OCI-LY3 (cell line): Measurements from ENCODE around the gene SYNRG.

ENCODE experiments used
- H2AFZ ChIP-seq: fragments of 200-600, 300-600 bp; shearing (Covaris generic); 2 replicates; pipeline ENCODE4 v1.6.0; 2014; ENCODE audit warnings: antibody characterized with exemption, low read depth, low read length
- H3K27ac ChIP-seq: fragments of 200-600, 300-600 bp; sonication (generic); 2 replicates; pipeline ENCODE4 v1.5.1; 2014; ENCODE audit warnings: mild to moderate bottlenecking, low read length, moderate library complexity, mixed read lengths
- H3K27me3 ChIP-seq: fragments of 200-600, 300-600 bp; sonication (generic); 2 replicates; pipeline ENCODE4 v1.6.1; 2014; ENCODE audit warnings: low read depth, low read length, mixed read lengths
- H3K36me3 ChIP-seq: fragments of 200-600, 300-600 bp; sonication (generic); replicated peaks from 2 replicates; pipeline ENCODE3; 2014; ENCODE audit warnings: low read depth, low read length, mixed read lengths
- H3K4me1 ChIP-seq: fragments of 300-600, 200-600 bp; sonication (generic); 2 replicates; pipeline ENCODE4 v1.6.1; 2014; ENCODE audit warnings: low read length, mixed read lengths
- H3K4me2 ChIP-seq: fragments of 200-600, 300-600 bp; sonication (generic); 2 replicates; pipeline ENCODE4 v1.6.1; 2014; ENCODE audit warnings: low read length, mixed read lengths
- H3K4me3 ChIP-seq: fragments of 300-600, 200-600 bp; sonication (generic); 2 replicates; pipeline ENCODE4 v1.5.1; 2014; ENCODE audit warnings: antibody characterized with exemption, mild to moderate bottlenecking, low read length, moderate library complexity
- H3K79me2 ChIP-seq: fragments of 300-600, 200-600 bp; shearing (Covaris generic); 2 replicates; pipeline ENCODE4 v1.6.1; 2014; ENCODE audit warnings: mild to moderate bottlenecking, low read length, mixed read lengths
- H3K9ac ChIP-seq: fragments of 300-600, 200-600 bp; shearing (Covaris generic); 2 replicates; pipeline ENCODE4 v1.6.0; 2014; ENCODE audit warnings: mild to moderate bottlenecking, low read length, moderate library complexity
- H3K9me3 ChIP-seq: fragments of 200-600, 300-600 bp; shearing (Covaris generic); 2 replicates; pipeline ENCODE4 v1.6.1; 2014; ENCODE audit warnings: low read length, mixed read lengths; ENCODE audit not compliant: insufficient read depth
- H4K20me1 ChIP-seq: fragments of 200-600, 300-600 bp; sonication (generic); 2 replicates; pipeline ENCODE4 v1.6.1; 2016; ENCODE audit warnings: low read length, mixed read lengths; ENCODE audit not compliant: insufficient read depth
- CTCF ChIP-seq: fragments of 200-600, 300-600 bp; sonication (generic); IDR thresholded peaks from 2 replicates; pipeline ENCODE4 v1.5.1; 2014; ENCODE audit warnings: antibody characterized with exemption, low read length, low read depth
- EZH2phosphoT487 ChIP-seq: fragments of 200-600 bp; shearing (Covaris generic); IDR thresholded peaks from 2 replicates; pipeline ENCODE4 v1.6.1; 2018; ENCODE audit warnings: antibody characterized with exemption, mixed run types, low read depth

SYNRG gene

DNA sequence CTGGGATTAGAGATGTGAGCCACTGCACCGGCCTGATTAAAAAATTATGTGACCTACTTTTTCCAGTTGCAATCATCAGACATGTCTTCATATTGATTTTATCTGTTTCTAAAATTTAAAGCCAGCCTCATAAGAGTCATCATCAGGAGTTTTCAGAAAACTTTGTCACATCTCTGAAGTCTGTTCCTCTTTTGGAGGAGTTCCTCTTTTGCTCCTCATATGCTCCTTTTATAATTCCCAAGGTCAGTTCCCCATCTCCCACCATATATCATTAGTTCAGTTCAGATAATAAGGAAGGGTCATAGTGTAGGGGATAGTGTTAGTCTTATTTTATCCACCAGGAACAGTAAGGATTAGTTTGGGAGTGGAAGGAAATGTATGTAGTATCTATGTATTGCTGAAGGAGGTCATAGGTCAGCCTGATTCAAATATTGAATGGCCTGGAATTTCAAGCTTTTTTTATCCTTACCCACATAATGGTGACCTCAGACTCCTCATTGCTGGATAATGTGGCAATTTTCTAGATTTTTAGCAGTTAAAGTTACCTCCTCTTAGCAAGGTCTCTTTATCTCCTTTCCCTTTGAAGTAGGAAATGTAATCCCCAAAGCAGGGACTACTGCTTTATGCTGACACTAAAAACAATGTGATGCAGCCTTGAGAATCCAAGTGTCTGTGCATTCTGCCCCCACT is 133.3 kb downstream of the SYNRG start:
- Histone ChIP-seq H3K9me3 (no peaks in the 10 kb centered on the region), H2AFZ (no peak overlapping the region), H3K4me2 (no peak overlapping the region), H3K4me1 (no peaks in the 10 kb centered on the region), H3K27me3 (no peaks in the 10 kb centered on the region), H3K36me3 (peaks cover 44% of the 10 kb centered on the region), H3K79me2 (no peaks in the 10 kb centered on the region), H3K9ac (no peak overlapping the region), H3K27ac (no peak overlapping the region), H4K20me1 (no peaks in the 10 kb centered on the region), H3K4me3 (no peak overlapping the region)
- no peak for TF ChIP-seq CTCF
- TF ChIP-seq EZH2phosphoT487 = no peak

GRCh38 chr17:37470181-37470580 is 139.0 kb downstream of the SYNRG start:
- no peak overlapping the region for H3K4me2 ChIP-seq
- H3K9ac ChIP-seq = no peak overlapping the region
- no peak overlapping the region for H2AFZ ChIP-seq
- no peaks in the 10 kb centered on the region for H3K4me1 ChIP-seq
- H3K79me2 ChIP-seq = no peaks in the 10 kb centered on the region
- no peak overlapping the region for H3K4me3 ChIP-seq
- no peak overlapping the region for H3K27ac ChIP-seq
- no peaks in the 10 kb centered on the region for H3K9me3 ChIP-seq
- TF ChIP-seq CTCF = no peak
- TF ChIP-seq EZH2phosphoT487 = no peak
- peaks cover 47% of the 10 kb centered on the region for H3K36me3 ChIP-seq
- no peaks in the 10 kb centered on the region for H3K27me3 ChIP-seq
- H4K20me1 ChIP-seq = no peaks in the 10 kb centered on the region

DNA sequence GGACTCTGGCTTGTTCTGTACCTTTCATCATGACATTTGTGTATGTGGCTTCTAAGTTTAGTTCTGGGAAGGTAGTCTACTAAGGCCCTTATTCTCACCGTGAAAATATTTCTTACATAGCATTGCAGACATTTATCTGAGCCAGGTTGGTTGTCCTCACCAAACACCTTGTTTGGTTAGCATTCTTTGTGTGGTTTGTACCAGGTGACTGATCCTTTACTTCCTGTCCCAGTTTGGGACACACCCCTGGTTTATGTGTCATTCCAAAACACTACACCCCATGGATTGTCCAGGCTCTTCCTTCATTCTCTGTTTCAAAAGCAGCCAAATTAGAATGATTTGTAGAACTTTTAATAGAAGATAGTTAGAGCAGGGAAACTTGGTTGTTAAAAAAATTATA is 142.7 kb downstream of the SYNRG start:
- Histone ChIP-seq H2AFZ (no peak overlapping the region), H3K9me3 (no peaks in the 10 kb centered on the region), H3K27me3 (no peaks in the 10 kb centered on the region), H3K79me2 (no peaks in the 10 kb centered on the region), H3K4me1 (no peaks in the 10 kb centered on the region), H3K4me2 (no peak overlapping the region), H3K27ac (no peak overlapping the region), H3K4me3 (no peak overlapping the region), H4K20me1 (no peaks in the 10 kb centered on the region), H3K36me3 (peaks cover 34% of the 10 kb centered on the region), H3K9ac (no peak overlapping the region)
- TF ChIP-seq EZH2phosphoT487 = no peak
- no peak for TF ChIP-seq CTCF

GRCh38 chr17:37465069-37465616 is 144.1 kb downstream of the SYNRG start:
- H3K9me3 ChIP-seq = no peaks in the 10 kb centered on the region
- no peak overlapping the region for H3K4me2 ChIP-seq
- H2AFZ ChIP-seq = no peak overlapping the region
- no peak overlapping the region for H3K9ac ChIP-seq
- H3K4me1 ChIP-seq = no peaks in the 10 kb centered on the region
- no peaks in the 10 kb centered on the region for H4K20me1 ChIP-seq
- no peaks in the 10 kb centered on the region for H3K27me3 ChIP-seq
- TF ChIP-seq CTCF (no peak), EZH2phosphoT487 (no peak)
- H3K27ac ChIP-seq = no peak overlapping the region
- H3K36me3 ChIP-seq = peaks cover 24% of the 10 kb centered on the region
- H3K79me2 ChIP-seq = no peaks in the 10 kb centered on the region
- H3K4me3 ChIP-seq = no peak overlapping the region
